H9 (cell line): ENCODE results near the gene CXXC5. TPM values are rescaled to one million over a fixed set of nuclear protein-coding genes. Genes with fewer than 3 reads are reported as not detected.

Experiments
- DNase-seq: peaks from one replicate; pipeline ENCODE4 v3.0.0-alpha.2; 2017
- H2AFZ ChIP-seq: one replicate; pipeline ENCODE4 v1.6.1; 2013; ENCODE audit warnings: mild to moderate bottlenecking, low read length, control low read depth, moderate library complexity
- H2AK5ac ChIP-seq: 2 replicates; pipeline ENCODE4 v1.6.1; 2013; ENCODE audit warnings: low read length, control low read depth, mixed read lengths; ENCODE audit not compliant: insufficient read length
- H2BK120ac ChIP-seq: one replicate; pipeline ENCODE4 v1.6.1; 2013; ENCODE audit warnings: low read depth, mild to moderate bottlenecking, low read length, control low read depth, inconsistent platforms; ENCODE audit not compliant: poor library complexity, severe bottlenecking
- H2BK12ac ChIP-seq: 2 replicates; pipeline ENCODE4 v1.6.1; 2013; ENCODE audit warnings: low read length, control low read depth, mixed read lengths, low read depth; ENCODE audit not compliant: insufficient read length
- H2BK15ac ChIP-seq: 2 replicates; pipeline ENCODE4 v1.6.1; 2013; ENCODE audit warnings: low read depth, low read length, control low read depth
- H2BK20ac ChIP-seq: one replicate; pipeline ENCODE4 v1.6.1; 2013; ENCODE audit warnings: low read depth, mild to moderate bottlenecking, low read length, control low read depth, inconsistent platforms; ENCODE audit not compliant: poor library complexity, severe bottlenecking
- H2BK5ac ChIP-seq: 2 replicates; pipeline ENCODE4 v1.6.1; 2013; ENCODE audit warnings: low read length, control low read depth, mixed read lengths; ENCODE audit not compliant: insufficient read length
- H3K14ac ChIP-seq: 2 replicates; pipeline ENCODE4 v1.6.1; 2013; ENCODE audit warnings: low read length, control low read depth; ENCODE audit not compliant: insufficient read depth
- H3K18ac ChIP-seq: 2 replicates; pipeline ENCODE4 v1.6.1; 2013; ENCODE audit warnings: low read depth, mild to moderate bottlenecking, mixed read lengths, low read length, control low read depth; ENCODE audit not compliant: insufficient read length
- H3K23ac ChIP-seq: 2 replicates; pipeline ENCODE4 v1.6.1; 2013; ENCODE audit warnings: low read length, control low read depth, mixed read lengths, low read depth; ENCODE audit not compliant: insufficient read length
- H3K23me2 ChIP-seq: 2 replicates; pipeline ENCODE4 v1.6.1; 2013; ENCODE audit warnings: low read depth, mild to moderate bottlenecking, mixed read lengths, low read length, control low read depth; ENCODE audit not compliant: insufficient read length, poor library complexity, severe bottlenecking
- H3K27ac ChIP-seq: 2 replicates; pipeline ENCODE4 v1.5.1; 2013; ENCODE audit warnings: low read length, control low read depth, mixed read lengths, low read depth; ENCODE audit not compliant: insufficient read length
- H3K27me3 ChIP-seq: 2 replicates; pipeline ENCODE4 v1.6.1; 2013; ENCODE audit warnings: low read length, control low read depth, inconsistent platforms; ENCODE audit not compliant: insufficient read depth
- H3K4ac ChIP-seq: 2 replicates; pipeline ENCODE4 v1.6.1; 2013; ENCODE audit warnings: low read depth, mild to moderate bottlenecking, control low read depth, inconsistent platforms, low read length, moderate library complexity
- H3K4me1 ChIP-seq: 2 replicates; pipeline ENCODE4 v1.6.1; 2013; ENCODE audit warnings: low read length, control low read depth, inconsistent platforms; ENCODE audit not compliant: insufficient read depth
- H3K4me2 ChIP-seq: 2 replicates; pipeline ENCODE4 v1.6.1; 2013; ENCODE audit warnings: low read length, control low read depth, mixed read lengths; ENCODE audit not compliant: insufficient read length, insufficient read depth
- H3K56ac ChIP-seq: 2 replicates; pipeline ENCODE4 v1.6.1; 2013; ENCODE audit warnings: low read depth, mild to moderate bottlenecking, mixed read lengths, low read length, control low read depth; ENCODE audit not compliant: insufficient read length
- H3K79me1 ChIP-seq: 2 replicates; pipeline ENCODE4 v1.6.1; 2013; ENCODE audit warnings: low read depth, mild to moderate bottlenecking, moderate library complexity, low read length, control low read depth, inconsistent platforms; ENCODE audit not compliant: insufficient read depth, poor library complexity, severe bottlenecking
- H3K79me2 ChIP-seq: 2 replicates; pipeline ENCODE4 v1.6.1; 2013; ENCODE audit warnings: low read length, control low read depth, inconsistent platforms; ENCODE audit not compliant: insufficient read depth
- H3K9ac ChIP-seq: 2 replicates; pipeline ENCODE4 v1.6.1; 2013; ENCODE audit warnings: low read length, control low read depth, mixed read lengths; ENCODE audit not compliant: insufficient read length; ENCODE audit errors: extremely low read depth
- H3K9me3 ChIP-seq: one replicate; pipeline ENCODE4 v1.6.1; 2013; ENCODE audit warnings: low read depth, low read length, inconsistent platforms; ENCODE audit not compliant: control insufficient read depth
- H3T11ph ChIP-seq: one replicate; pipeline ENCODE4 v1.6.1; 2013; ENCODE audit warnings: mild to moderate bottlenecking, low read length, control low read depth, inconsistent platforms
- H4K20me1 ChIP-seq: one replicate; pipeline ENCODE4 v1.6.1; 2013; ENCODE audit not compliant: control insufficient read depth, insufficient read length, insufficient read depth
- H4K5ac ChIP-seq: 2 replicates; pipeline ENCODE4 v1.6.1; 2013; ENCODE audit warnings: low read depth, mild to moderate bottlenecking, mixed read lengths, low read length, control low read depth; ENCODE audit not compliant: insufficient read length
- H4K8ac ChIP-seq: replicated peaks from 2 replicates; pipeline ENCODE4 v1.6.1; 2013; ENCODE audit warnings: low read length, control low read depth, mixed read lengths, low read depth; ENCODE audit not compliant: insufficient read length
- H4K91ac ChIP-seq: 2 replicates; pipeline ENCODE4 v1.6.1; 2013; ENCODE audit warnings: low read depth, mild to moderate bottlenecking, moderate library complexity, mixed read lengths, low read length, control low read depth; ENCODE audit not compliant: insufficient read length
- H3K27ac Mint-ChIP-seq, 3 experiments: 2 replicates in 2 of 3; 3 replicates in 1 of 3; pipeline ENCODE4 v1.8.0; 2020 to 2021; ENCODE audit warnings: mixed read lengths in 3 of 3, mild to moderate bottlenecking in 1 of 3, moderate library complexity in 1 of 3
- H3K27me3 Mint-ChIP-seq: 2 replicates; pipeline ENCODE4 v1.8.0; 2021; ENCODE audit warnings: low read depth, mild to moderate bottlenecking, moderate library complexity, mixed read lengths
- H3K36me3 Mint-ChIP-seq, 3 experiments: 2 replicates in 2 of 3; 3 replicates in 1 of 3; pipeline ENCODE4 v1.8.0; 2020 to 2021; ENCODE audit warnings: low read depth in 3 of 3, mixed read lengths in 3 of 3; ENCODE audit not compliant: insufficient read depth in 1 of 3
- H3K4me1 Mint-ChIP-seq, 2 experiments: 2 replicates each; pipeline ENCODE4 v1.8.0; 2020; ENCODE audit warnings: mixed read lengths in 2 of 2
- H3K4me3 Mint-ChIP-seq, 2 experiments: 2 replicates in 1 of 2; 3 replicates in 1 of 2; pipeline ENCODE4 v1.8.0; 2020 to 2021; ENCODE audit warnings: mild to moderate bottlenecking in 2 of 2, mixed read lengths in 2 of 2, moderate library complexity in 1 of 2
- H3K9me3 Mint-ChIP-seq, 2 experiments: 2 replicates in 1 of 2; 3 replicates in 1 of 2; pipeline ENCODE4 v1.8.0; 2020; ENCODE audit warnings: mild to moderate bottlenecking in 2 of 2, mixed read lengths in 2 of 2, moderate library complexity in 1 of 2
- CTCF ChIP-seq: fragments of 200-600 bp; sonication (generic); conservative IDR thresholded peaks from 3 replicates; pipeline ENCODE4 v1.8.0; 2021; ENCODE audit warnings: antibody characterized with exemption, mild to moderate bottlenecking
- WGBS: extraction: QIAGEN DNeasy Blood & Tissue Kit; methylation state at CpG from one replicate; pipeline ENCODE4 v1.1.7; 2013; ENCODE audit warnings: missing lambda C conversion rate, low lambda C conversion rate, mixed read lengths; ENCODE audit not compliant: insufficient read length; ENCODE audit errors: extremely low coverage; 5-methylcytosine and 5-hydroxymethylcytosine counted together
- total RNA-seq: library from RNA; stranded (reverse); gene quantifications from 2 replicates; pipeline ENCODE4 v1.2.1, GENCODE V29; 2021

Gene CXXC5
- total RNA-seq, 1 experiment from 2014 or later, result 105 TPM

- H4K8ac ChIP-seq, result no peak overlapping the region
- H4K5ac ChIP-seq, result no peak overlapping the region
- TF ChIP-seq CTCF, result no peak
- no peak overlapping the region for H2BK120ac ChIP-seq
- peak overlapping the region in 1 of 2 experiments; percentile 69; a peak in 3 of 5 replicates for H3K4me3 Mint-ChIP-seq
- H3K27ac Mint-ChIP-seq, result 0 out of 7 replicates have a peak overlapping the region, but pooled peaks of 1 of the 3 experiments have one; percentile 83
- H3K56ac ChIP-seq, result no peak overlapping the region
- H4K20me1 ChIP-seq, result no peaks in the 10 kb centered on the region
- no CpG with 5 or more reads among the region's 2 CpGs for WGBS
- peaks cover 45% of the 10 kb centered on the region; the same call in 1 of the 2 replicates for H3K79me2 ChIP-seq
- H3K14ac ChIP-seq, result no peak overlapping the region
- H2BK20ac ChIP-seq, result no peak overlapping the region
- H3K4me2 ChIP-seq, result no peak overlapping the region
- H2BK12ac ChIP-seq, result no peak overlapping the region
- no peaks in the 10 kb centered on the region for H3K27me3 ChIP-seq
- H2BK5ac ChIP-seq, result no peak overlapping the region
- H2AK5ac ChIP-seq, result no peak overlapping the region
- H3K27me3 Mint-ChIP-seq, result no peaks in the 10 kb centered on the region
- H3K23ac ChIP-seq, result no peak overlapping the region
- H3K4ac ChIP-seq, result no peak overlapping the region
- peaks cover 0 to 17% (median 2%) of the 10 kb centered on the region in 3 experiments; a peak in 4 of 7 replicates for H3K36me3 Mint-ChIP-seq
- H3K9me3 ChIP-seq, result no peaks in the 10 kb centered on the region
- H3K27ac ChIP-seq, result no peak overlapping the region
- no peak overlapping the region for H4K91ac ChIP-seq
- H3K18ac ChIP-seq, result no peak overlapping the region
- peaks cover 47 to 56% of the 10 kb centered on the region in 2 experiments for H3K4me1 Mint-ChIP-seq
- no peak overlapping the region for H3K9ac ChIP-seq
- H2AFZ ChIP-seq, result no peak overlapping the region
- no peak overlapping the region for H3T11ph ChIP-seq
- H2BK15ac ChIP-seq, result no peak overlapping the region
- H3K79me1 ChIP-seq, result peaks cover 4% of the 10 kb centered on the region
- H3K9me3 Mint-ChIP-seq, result no peaks in the 10 kb centered on the region
- no peak for DNase-seq
- H3K4me1 ChIP-seq, result peaks cover 21% of the 10 kb centered on the region; the same call in 1 of the 2 replicates
- H3K23me2 ChIP-seq, result no peaks in the 10 kb centered on the region
Measured at GRCh38 chr5:139667001-139667729, 19.0 kb downstream of the CXXC5 start.
